Lower leg skin (tissue), 3 donors: Measurements from ENCODE around the gene TGFBR2.

ENCODE experiments used
- POLR2A ChIP-seq, 2 donors: fragments of 450-650 bp; IDR thresholded peaks; one replicate each; pipeline ENCODE4 v1.6.1; 2016 to 2017; ENCODE audit warnings: antibody characterized with exemption in 2 of 2, mild to moderate bottlenecking in 1 of 2, moderate library complexity in 1 of 2
- TF ChIP-seq, protein P1 (sequence below), 3 donors: fragments of 450-650 bp; IDR thresholded peaks; one replicate each; pipeline ENCODE4 v1.5.1; 2016; ENCODE audit warnings: antibody characterized with exemption in 3 of 3, mild to moderate bottlenecking in 3 of 3, moderate library complexity in 2 of 3

DNA sequence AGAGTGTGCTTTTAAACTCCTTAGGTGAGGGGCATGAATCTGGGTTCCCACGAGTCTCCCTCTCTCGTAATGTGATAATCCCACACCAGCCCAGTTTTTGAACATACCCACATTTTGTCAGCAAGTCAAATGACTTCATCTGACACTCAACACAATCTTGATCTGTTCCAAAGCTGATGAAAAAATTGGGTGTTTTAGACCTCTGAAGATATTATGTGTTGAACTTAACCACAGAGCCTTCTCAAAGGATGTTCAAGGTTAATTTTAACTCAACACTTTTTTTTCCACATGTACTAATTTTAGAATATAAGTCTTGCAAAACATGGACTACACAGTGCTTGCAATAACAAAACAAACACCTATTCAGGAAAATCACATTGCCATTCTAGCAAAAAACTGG is 123.1 kb downstream of the TGFBR2 start:
- TF ChIP-seq POLR2A (IDR thresholded peaks at IDR 0.05): no peak
- TF ChIP-seq, protein P1, sequence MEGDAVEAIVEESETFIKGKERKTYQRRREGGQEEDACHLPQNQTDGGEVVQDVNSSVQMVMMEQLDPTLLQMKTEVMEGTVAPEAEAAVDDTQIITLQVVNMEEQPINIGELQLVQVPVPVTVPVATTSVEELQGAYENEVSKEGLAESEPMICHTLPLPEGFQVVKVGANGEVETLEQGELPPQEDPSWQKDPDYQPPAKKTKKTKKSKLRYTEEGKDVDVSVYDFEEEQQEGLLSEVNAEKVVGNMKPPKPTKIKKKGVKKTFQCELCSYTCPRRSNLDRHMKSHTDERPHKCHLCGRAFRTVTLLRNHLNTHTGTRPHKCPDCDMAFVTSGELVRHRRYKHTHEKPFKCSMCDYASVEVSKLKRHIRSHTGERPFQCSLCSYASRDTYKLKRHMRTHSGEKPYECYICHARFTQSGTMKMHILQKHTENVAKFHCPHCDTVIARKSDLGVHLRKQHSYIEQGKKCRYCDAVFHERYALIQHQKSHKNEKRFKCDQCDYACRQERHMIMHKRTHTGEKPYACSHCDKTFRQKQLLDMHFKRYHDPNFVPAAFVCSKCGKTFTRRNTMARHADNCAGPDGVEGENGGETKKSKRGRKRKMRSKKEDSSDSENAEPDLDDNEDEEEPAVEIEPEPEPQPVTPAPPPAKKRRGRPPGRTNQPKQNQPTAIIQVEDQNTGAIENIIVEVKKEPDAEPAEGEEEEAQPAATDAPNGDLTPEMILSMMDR (IDR thresholded peaks at IDR 0.05): no peak
